Measurements from ENCODE around the gene PLA2G4E.

The PLA2G4E gene

GRCh38 chr15:42033214-42033873 lies 12.5 kb upstream of the PLA2G4E start:
- TF ChIP-seq CTCF (conservative IDR thresholded peaks at IDR 0.05; ENCODE audit: low read depth, low read length): no peak
- no peak overlapping the region for H3K4me3 ChIP-seq (ENCODE audit: low read depth, low read length)
- DNase-seq (ENCODE audit: low read depth): no peak

- TF ChIP-seq CTCF (conservative IDR thresholded peaks at IDR 0.05; ENCODE audit: low read depth, low read length): no peak
- no peak overlapping the region for H3K4me3 ChIP-seq (ENCODE audit: low read depth, low read length)
- no peak for DNase-seq (ENCODE audit: low read depth)
Observed at GRCh38 chr15:42032376-42033213, 11.8 kb upstream of the PLA2G4E start.

GRCh38 chr15:42031198-42031915 lies 10.5 kb upstream of the PLA2G4E start:
- DNase-seq (ENCODE audit: low read depth): no peak
- no peak overlapping the region for H3K4me3 ChIP-seq (ENCODE audit: low read depth, low read length)
- TF ChIP-seq CTCF (conservative IDR thresholded peaks at IDR 0.05; ENCODE audit: low read depth, low read length): no peak

- DNase-seq (ENCODE audit: low read depth): no peak
- TF ChIP-seq CTCF (conservative IDR thresholded peaks at IDR 0.05; ENCODE audit: low read depth, low read length): no peak
- no peak overlapping the region for H3K4me3 ChIP-seq (ENCODE audit: low read depth, low read length)
Observed at GRCh38 chr15:42027521-42027920, 6.7 kb upstream of the PLA2G4E start.

GRCh38 chr15:42024303-42024702 lies 3.5 kb upstream of the PLA2G4E start:
- no peak for TF ChIP-seq CTCF (conservative IDR thresholded peaks at IDR 0.05; ENCODE audit: low read depth, low read length)
- DNase-seq (ENCODE audit: low read depth): no peak
- no peak overlapping the region for H3K4me3 ChIP-seq (ENCODE audit: low read depth, low read length)

- no peak for DNase-seq (ENCODE audit: low read depth)
- no peak for TF ChIP-seq CTCF (conservative IDR thresholded peaks at IDR 0.05; ENCODE audit: low read depth, low read length)
- H3K4me3 ChIP-seq (ENCODE audit: low read depth, low read length): no peak overlapping the region
Observed at GRCh38 chr15:42021593-42021992, 751 bp upstream of the PLA2G4E start.
